Activated naive CD4-positive, alpha-beta T cell (primary cell): ENCODE measurements around the gene AFMID.

Source experiments
- DNase-seq, 4 experiments: peaks; one replicate each; lab custom pipeline; 2025; lab: John Stamatoyannopoulos, UW

AFMID gene

DNA sequence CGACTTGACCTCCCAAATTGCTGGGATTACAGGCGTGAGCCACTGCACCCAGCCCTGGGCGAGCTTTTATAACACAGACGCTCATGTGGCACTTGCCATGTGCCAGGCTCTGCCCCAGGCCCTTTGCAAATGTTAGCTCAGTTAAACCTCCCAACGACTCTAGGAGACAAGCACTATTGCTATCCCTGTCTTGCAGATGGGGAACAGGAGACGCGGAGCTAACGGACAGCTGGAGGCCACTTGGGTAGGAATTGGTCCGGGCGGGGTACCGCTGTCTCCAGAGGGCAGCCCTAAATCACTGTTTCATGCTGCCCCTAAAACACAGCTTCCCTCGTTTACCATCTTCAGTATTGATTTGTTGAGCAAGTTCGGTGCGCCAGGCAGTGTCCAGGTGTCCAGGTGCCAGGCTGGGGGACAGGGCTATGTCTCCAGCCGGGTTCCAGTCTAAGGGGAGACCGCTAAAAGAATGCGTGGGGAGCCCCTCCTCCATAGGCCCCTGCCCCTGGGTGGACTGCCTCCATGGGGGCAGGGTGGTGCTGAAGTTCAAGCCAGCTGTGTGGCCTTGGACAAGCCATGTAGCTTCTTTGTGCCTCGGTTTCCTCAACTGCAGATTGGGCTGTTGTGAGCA is 68.0 kb downstream of the AFMID start:
- DNase-seq = no peak

DNA sequence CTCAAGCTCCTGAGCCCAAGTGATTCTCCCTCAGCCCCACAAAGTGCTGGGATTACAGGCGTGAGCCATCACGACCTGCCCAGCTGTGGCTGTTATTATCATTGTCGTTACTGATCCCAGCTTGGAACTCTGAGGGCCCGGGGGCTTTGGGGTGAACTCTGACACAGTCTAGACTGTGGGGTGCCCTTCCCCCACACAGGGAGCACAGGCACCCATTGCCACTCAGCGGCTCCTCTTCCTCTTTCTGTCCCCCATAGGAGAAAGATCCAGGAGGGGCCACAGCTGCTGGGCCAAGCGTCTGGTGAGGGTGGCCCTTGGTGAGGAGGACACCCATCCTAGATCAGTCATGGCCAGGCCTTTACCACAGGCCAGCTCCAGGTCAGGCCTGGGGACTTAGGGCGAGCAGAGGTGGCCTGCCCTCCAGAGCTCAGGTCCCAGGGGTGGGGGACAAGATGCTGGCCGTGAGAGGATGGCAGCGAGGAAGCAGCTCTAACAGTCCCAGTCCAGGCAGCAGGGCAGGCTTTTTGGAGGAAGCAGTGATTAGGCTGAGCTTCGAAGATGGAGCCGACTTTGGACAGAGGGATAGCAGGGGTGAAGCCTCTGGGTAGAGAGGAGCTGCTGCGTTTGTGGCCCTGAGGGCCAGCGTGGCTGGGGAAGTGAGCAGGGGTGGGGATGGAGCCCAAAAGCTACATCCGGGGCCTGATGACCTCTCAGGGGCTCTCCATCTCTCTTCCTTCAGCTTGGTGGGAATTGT is 69.0 kb downstream of the AFMID start:
- DNase-seq = no peak

GRCh38 chr17:78256707-78257591 is 69.8 kb downstream of the AFMID start:
- no peak for DNase-seq
